B cell (primary cell): ENCODE data around the gene ISM1. TPM values are rescaled to one million over a fixed set of nuclear protein-coding genes. Genes with fewer than 3 reads are reported as not detected.

ENCODE experiments used
- ATAC-seq: fragments of 200-7000 bp; cut with Tn5 transposase; one replicate; pipeline ENCODE4 v1.10.0; 2021; ENCODE audit warnings: low read depth, mild to moderate bottlenecking, moderate number of reproducible peaks, moderate library complexity
- CTCF ChIA-PET: fragments of 350-600 bp; sonication (Branson Sonifier 250); formaldehyde crosslinking; loops from one replicate; lab custom pipeline; 2021; ENCODE audit warnings: antibody characterized with exemption, inconsistent platforms; lab: Charles Lee
- POLR2A ChIA-PET: fragments of 350-600 bp; sonication (Branson Sonifier 250); formaldehyde crosslinking; loops from one replicate; lab custom pipeline; 2021; ENCODE audit warnings: antibody characterized with exemption; lab: Charles Lee
- DNase-seq: peaks from one replicate; pipeline ENCODE4 v3.0.0; 2013
- H2AFZ ChIP-seq: 2 replicates; pipeline ENCODE4 v1.6.1; 2012; ENCODE audit warnings: mild to moderate bottlenecking, low read depth, low read length; ENCODE audit not compliant: insufficient read depth, poor library complexity, severe bottlenecking
- H3K27ac ChIP-seq, 2 donors: 1 replicate in 1 of 2; 2 replicates in 1 of 2; pipeline ENCODE4 v1.5.1; 2012 to 2013; ENCODE audit warnings: low read length in 2 of 2, mild to moderate bottlenecking in 2 of 2, moderate library complexity in 1 of 2
- H3K27me3 ChIP-seq, 4 experiments: fragments of 200-600 bp in 1 of 4; sonication (generic) in 1 of 4; replicated peaks in 1 of 4; 1 replicate in 2 of 4; 2 replicates in 2 of 4; pipeline versions ENCODE4 v1.6.1 to v1.7.0; 2013 to 2016; ENCODE audit warnings: low read length in 3 of 4, mild to moderate bottlenecking in 2 of 4, mixed read lengths in 1 of 4, moderate library complexity in 1 of 4; ENCODE audit not compliant: insufficient read depth in 4 of 4, control insufficient read depth in 3 of 4; ENCODE audit errors: control extremely low read depth in 1 of 4
- H3K36me3 ChIP-seq, 2 experiments: replicated peaks in 1 of 2; 1 replicate in 1 of 2; 2 replicates in 1 of 2; pipeline versions ENCODE4 v1.6.1 to v1.7.1; 2013; ENCODE audit warnings: low read length in 1 of 2; ENCODE audit not compliant: insufficient read depth in 2 of 2, control insufficient read depth in 1 of 2; ENCODE audit errors: control extremely low read depth in 1 of 2, extremely low read depth in 1 of 2
- H3K4me1 ChIP-seq, 2 donors: fragments of 200-600 bp in 1 of 2; sonication (generic) in 1 of 2; 1 replicate in 1 of 2; 2 replicates in 1 of 2; pipeline versions ENCODE4 v1.5.1 to v1.6.1; 2013 to 2017; ENCODE audit warnings: low read length in 2 of 2; ENCODE audit not compliant: control insufficient read depth in 2 of 2, insufficient read depth in 2 of 2
- H3K4me2 ChIP-seq: replicated peaks from 2 replicates; pipeline ENCODE3; 2012; ENCODE audit warnings: mild to moderate bottlenecking, low read depth, low read length; ENCODE audit not compliant: poor library complexity, severe bottlenecking
- H3K4me3 ChIP-seq, 5 experiments: fragments of 200-600 bp in 1 of 5; sonication (generic) in 1 of 5; 1 replicate in 3 of 5; 2 replicates in 2 of 5; pipeline versions ENCODE4 v1.5.1 to v1.7.0; 2011 to 2016; ENCODE audit warnings: low read length in 4 of 5, mild to moderate bottlenecking in 4 of 5, low read depth in 2 of 5, control low read depth in 1 of 5, moderate library complexity in 1 of 5; ENCODE audit not compliant: insufficient read depth in 1 of 5; ENCODE audit errors: control extremely low read depth in 1 of 5, extremely low read depth in 1 of 5
- H3K79me2 ChIP-seq: fragments of 200-600 bp; sonication (generic); one replicate; pipeline ENCODE4 v1.6.0; 2016; ENCODE audit warnings: low read length; ENCODE audit not compliant: control insufficient read depth, insufficient read depth
- H3K9ac ChIP-seq: fragments of 200-600 bp; sonication (generic); 2 replicates; pipeline ENCODE4 v1.6.1; 2017; ENCODE audit warnings: mild to moderate bottlenecking, low read length, moderate library complexity
- H3K9me3 ChIP-seq, 3 donors: one replicate each; pipeline versions ENCODE4 v1.6.1 to v1.7.1; 2013; ENCODE audit warnings: low read length in 2 of 3; ENCODE audit not compliant: control insufficient read depth in 2 of 3, insufficient read depth in 1 of 3; ENCODE audit errors: control extremely low read depth in 1 of 3
- H4K20me1 ChIP-seq: 2 replicates; pipeline ENCODE4 v1.6.0; 2012; ENCODE audit warnings: mild to moderate bottlenecking, low read length; ENCODE audit not compliant: insufficient read depth, control insufficient read depth, poor library complexity, severe bottlenecking
- H3K27ac Mint-ChIP-seq: one replicate; pipeline ENCODE4 v1.8.0; 2021; ENCODE audit warnings: mixed read lengths
- H3K27me3 Mint-ChIP-seq: one replicate; pipeline ENCODE4 v1.8.0; 2021; ENCODE audit warnings: mixed read lengths
- H3K4me1 Mint-ChIP-seq: one replicate; pipeline ENCODE4 v1.8.0; 2021; ENCODE audit warnings: mixed read lengths
- H3K4me3 Mint-ChIP-seq: one replicate; pipeline ENCODE4 v1.8.0; 2021; ENCODE audit warnings: mixed read lengths
- H3K9me3 Mint-ChIP-seq: one replicate; pipeline ENCODE4 v1.8.0; 2022; ENCODE audit warnings: mixed read lengths; ENCODE audit not compliant: insufficient read depth
- EZH2 ChIP-seq: IDR thresholded peaks from 2 replicates; pipeline ENCODE4 v1.6.1; 2012; ENCODE audit warnings: borderline replicate concordance, low read depth, mild to moderate bottlenecking, moderate library complexity, low read length; ENCODE audit not compliant: insufficient read depth, poor library complexity, severe bottlenecking
- WGBS: methylation state at CpG from one replicate; pipeline ENCODE4 v1.1.5; 2013; ENCODE audit warnings: missing lambda C conversion rate; ENCODE audit not compliant: insufficient coverage; 5-methylcytosine and 5-hydroxymethylcytosine counted together
- intact Hi-C: fragments of 100-400 bp; cut with micrococcal nuclease; formaldehyde crosslinking; loops from one replicate; pipeline ENCODE4 v1.10.0; 2022
- polyA plus RNA-seq: library from polyadenylated mRNA; depleted of rRNA; stranded (reverse); fragments of >200 nt; gene quantifications from 2 replicates; pipeline ENCODE4 v1.2.3, GENCODE V29; 2012
- total RNA-seq, 2 donors: library from RNA; stranded (reverse); fragments of 120-200 nt in 1 of 2; gene quantifications; 1 replicate in 1 of 2; 2 replicates in 1 of 2; pipeline versions ENCODE4 v1.2.3 to v1.2.4, GENCODE V29; 2013 to 2022
- TF ChIP-seq, protein P1 (sequence below): fragments of 200-600 bp; IDR thresholded peaks from one replicate; pipeline ENCODE4 v1.8.0; 2022; ENCODE audit warnings: antibody characterized with exemption, mild to moderate bottlenecking

ISM1 gene
- total and polyA plus RNA-seq, 2 donors (not counting 1 experiment from before 2014, with no cell fraction given): not detected

DNA sequence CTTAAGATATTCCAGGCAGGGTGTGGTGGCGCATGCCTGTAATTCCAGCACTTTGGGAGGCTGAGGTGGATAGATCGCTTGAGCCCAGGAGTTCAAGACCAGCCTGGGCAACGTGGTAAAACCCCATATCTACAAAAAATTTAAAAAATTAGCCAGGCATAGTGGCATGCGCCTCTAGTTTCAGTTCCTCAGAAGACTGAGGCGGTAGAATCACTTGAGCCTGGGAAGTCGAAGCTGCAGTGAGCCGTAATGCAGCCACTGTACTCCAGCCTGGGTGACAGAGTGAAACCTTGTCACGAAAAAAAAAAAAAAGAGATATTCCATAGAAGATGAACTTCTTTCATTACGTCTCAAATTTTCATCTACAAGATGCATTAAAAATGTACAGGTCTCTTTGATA lies 46.7 kb upstream of the ISM1 start:
- Mint-ChIP-seq H3K4me1 (no peaks in the 10 kb centered on the region), H3K4me3 (no peak overlapping the region), H3K9me3 (peaks cover 9% of the 10 kb centered on the region), H3K27me3 (peaks cover 5% of the 10 kb centered on the region), H3K27ac (no peak overlapping the region)
- intact Hi-C loops: no loop called here
- H3K79me2 ChIP-seq: no peaks in the 10 kb centered on the region
- no peaks in the 10 kb centered on the region for H3K9me3 ChIP-seq
- H2AFZ ChIP-seq: no peak overlapping the region
- TF ChIP-seq, protein P1, sequence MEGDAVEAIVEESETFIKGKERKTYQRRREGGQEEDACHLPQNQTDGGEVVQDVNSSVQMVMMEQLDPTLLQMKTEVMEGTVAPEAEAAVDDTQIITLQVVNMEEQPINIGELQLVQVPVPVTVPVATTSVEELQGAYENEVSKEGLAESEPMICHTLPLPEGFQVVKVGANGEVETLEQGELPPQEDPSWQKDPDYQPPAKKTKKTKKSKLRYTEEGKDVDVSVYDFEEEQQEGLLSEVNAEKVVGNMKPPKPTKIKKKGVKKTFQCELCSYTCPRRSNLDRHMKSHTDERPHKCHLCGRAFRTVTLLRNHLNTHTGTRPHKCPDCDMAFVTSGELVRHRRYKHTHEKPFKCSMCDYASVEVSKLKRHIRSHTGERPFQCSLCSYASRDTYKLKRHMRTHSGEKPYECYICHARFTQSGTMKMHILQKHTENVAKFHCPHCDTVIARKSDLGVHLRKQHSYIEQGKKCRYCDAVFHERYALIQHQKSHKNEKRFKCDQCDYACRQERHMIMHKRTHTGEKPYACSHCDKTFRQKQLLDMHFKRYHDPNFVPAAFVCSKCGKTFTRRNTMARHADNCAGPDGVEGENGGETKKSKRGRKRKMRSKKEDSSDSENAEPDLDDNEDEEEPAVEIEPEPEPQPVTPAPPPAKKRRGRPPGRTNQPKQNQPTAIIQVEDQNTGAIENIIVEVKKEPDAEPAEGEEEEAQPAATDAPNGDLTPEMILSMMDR: no peak
- no peak for TF ChIP-seq EZH2
- H3K36me3 ChIP-seq: no peaks in the 10 kb centered on the region
- H3K9ac ChIP-seq: no peak overlapping the region
- no peak overlapping the region for H3K27ac ChIP-seq
- CTCF ChIA-PET: no interaction called here
- no peaks in the 10 kb centered on the region for H3K4me1 ChIP-seq
- WGBS: 59% methylated on average over 4 of the region's 9 CpGs
- no peaks in the 10 kb centered on the region for H4K20me1 ChIP-seq
- no peaks in the 10 kb centered on the region for H3K27me3 ChIP-seq
- H3K4me2 ChIP-seq: no peak overlapping the region
- H3K4me3 ChIP-seq: no peak overlapping the region
- DNase-seq: no peak
- ATAC-seq: no peak
- POLR2A ChIA-PET: no interaction called here

DNA sequence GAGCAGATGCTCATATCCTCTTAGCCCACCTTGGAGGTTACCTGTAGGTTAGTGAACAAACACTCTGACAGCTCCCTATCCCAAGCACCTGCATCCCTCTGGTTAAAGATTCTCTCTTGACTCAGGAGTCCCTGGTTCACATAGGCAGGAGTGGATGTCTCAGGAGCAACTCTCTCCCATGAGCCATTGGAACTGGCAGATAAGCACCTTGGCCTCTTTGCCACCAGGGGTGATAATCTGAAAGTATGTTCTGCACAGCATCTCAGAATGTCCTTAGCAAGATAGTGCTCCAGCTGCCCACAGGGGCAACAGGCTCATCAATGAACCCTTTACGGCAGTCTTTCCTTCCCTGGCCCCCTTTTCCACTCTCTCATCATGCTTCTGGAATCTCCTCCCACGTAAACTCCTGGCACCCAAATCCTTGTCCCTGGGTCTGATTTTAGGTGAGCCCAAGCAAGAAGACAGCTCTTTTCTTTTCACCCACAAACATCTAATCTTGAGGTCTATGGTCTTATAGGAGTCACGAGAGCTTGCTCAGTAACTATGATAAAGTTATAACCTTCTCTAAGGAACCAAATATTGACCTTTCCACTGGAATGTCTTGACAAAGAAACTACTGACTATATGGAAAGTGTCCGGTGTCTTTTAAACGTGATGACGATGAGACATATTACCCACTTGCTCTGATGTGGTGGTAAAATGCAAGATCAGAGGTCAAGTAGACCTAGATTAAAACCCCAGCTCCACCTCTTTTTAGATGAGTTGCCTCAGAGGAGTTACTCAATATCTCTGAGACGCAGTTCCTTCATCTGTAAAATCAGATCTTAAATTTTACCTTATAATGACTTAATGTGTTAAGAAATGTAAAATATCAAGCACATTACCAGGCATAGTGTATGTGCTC lies 39.8 kb upstream of the ISM1 start:
- no peaks in the 10 kb centered on the region for H3K9me3 ChIP-seq
- no peak overlapping the region for H3K27ac ChIP-seq
- H3K27me3 ChIP-seq: peaks cover 0 to 3% (median 0%) of the 10 kb centered on the region in 4 experiments
- ATAC-seq (no peak), DNase-seq (no peak)
- H3K9me3 Mint-ChIP-seq: peaks cover 5% of the 10 kb centered on the region
- no peak overlapping the region for H3K4me3 Mint-ChIP-seq
- no peak overlapping the region for H3K9ac ChIP-seq
- no peaks in the 10 kb centered on the region for H3K36me3 ChIP-seq
- POLR2A ChIA-PET: no interaction called here
- peaks cover 6% of the 10 kb centered on the region for H3K27me3 Mint-ChIP-seq
- intact Hi-C loops: no loop called here
- no peaks in the 10 kb centered on the region for H3K4me1 ChIP-seq
- no peaks in the 10 kb centered on the region for H3K4me1 Mint-ChIP-seq
- no peak overlapping the region for H3K4me2 ChIP-seq
- H2AFZ ChIP-seq: no peak overlapping the region
- no peaks in the 10 kb centered on the region for H3K79me2 ChIP-seq
- WGBS: 60% methylated on average over 2 of the region's 7 CpGs
- H4K20me1 ChIP-seq: no peaks in the 10 kb centered on the region
- H3K27ac Mint-ChIP-seq: no peak overlapping the region
- CTCF ChIA-PET: no interaction called here
- TF ChIP-seq EZH2: no peak
- TF ChIP-seq, protein P1: no peak
- H3K4me3 ChIP-seq: no peak overlapping the region
